Gastrocnemius medialis (tissue), 4 donors: ENCODE results near the gene PRDM16.

Experiments used
- CTCF ChIP-seq, 5 experiments: fragments of 450-650 bp in 3 of 5; fragments of 200-600 bp in 2 of 5; sonication (generic) in 2 of 5; IDR thresholded peaks in 4 of 5; conservative IDR thresholded peaks in 1 of 5; 1 replicate in 4 of 5; 2 replicates in 1 of 5; pipeline ENCODE4 v1.5.1; 2016 to 2019; ENCODE audit warnings: antibody characterized with exemption in 5 of 5, mild to moderate bottlenecking in 3 of 5, moderate library complexity in 3 of 5
- POLR2A ChIP-seq, 2 donors: fragments of 450-650 bp; IDR thresholded peaks; one replicate each; pipeline ENCODE4 v1.6.1; 2017; ENCODE audit warnings: antibody characterized with exemption in 2 of 2, mild to moderate bottlenecking in 2 of 2, moderate library complexity in 2 of 2

- no peak for TF ChIP-seq CTCF (IDR thresholded peaks at IDR 0.05 in 4 of 5, conservative IDR thresholded peaks at IDR 0.05 in 1 of 5)
- no peak for TF ChIP-seq POLR2A (IDR thresholded peaks at IDR 0.05)
Measured at GRCh38 chr1:3114846-3115245, 45.8 kb downstream of the PRDM16 start.
